MM.1S (cell line): ENCODE measurements around the gene DNAJC17.

Experiments used
- CTCF ChIP-seq: fragments of 300-600 bp; sonication (generic); IDR thresholded peaks from 2 replicates; pipeline ENCODE4 v1.5.1; 2016; ENCODE audit warnings: antibody characterized with exemption, low read length, mixed read lengths
- EZH2 ChIP-seq: fragments of 300-600 bp; sonication (generic); optimal IDR thresholded peaks from 2 replicates; pipeline ENCODE3; 2017; ENCODE audit warnings: low read depth, mild to moderate bottlenecking, antibody characterized with exemption, low read length, mixed read lengths
- EZH2phosphoT487 ChIP-seq: fragments of 300-600 bp; sonication (generic); IDR thresholded peaks from 2 replicates; pipeline ENCODE4 v1.6.1; 2018; ENCODE audit warnings: antibody characterized with exemption, low read length

DNA sequence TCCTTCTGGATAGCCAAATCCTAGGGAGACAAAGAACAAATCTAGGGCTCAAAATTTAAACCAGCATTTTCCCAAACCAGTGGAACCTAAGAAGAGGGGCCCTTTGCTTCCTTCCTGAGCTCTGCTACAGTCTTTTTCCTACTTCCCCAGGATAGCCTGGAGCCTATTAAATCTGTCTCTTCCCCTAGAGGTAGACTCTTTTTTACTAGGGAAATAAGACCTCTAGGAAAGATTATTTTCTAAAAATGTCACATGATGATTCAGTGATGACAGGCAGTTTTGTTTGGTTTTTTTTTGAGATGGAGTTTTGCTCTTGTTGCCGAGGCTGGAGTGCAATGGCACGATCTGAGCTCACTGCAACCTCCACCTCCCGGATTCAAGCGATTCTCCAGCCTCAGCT lies 70.7 kb downstream of the DNAJC17 start:
- TF ChIP-seq CTCF (no peak), EZH2 (no peak), EZH2phosphoT487 (no peak)
